ENCODE results near the gene CRADD.

CRADD gene

DNA sequence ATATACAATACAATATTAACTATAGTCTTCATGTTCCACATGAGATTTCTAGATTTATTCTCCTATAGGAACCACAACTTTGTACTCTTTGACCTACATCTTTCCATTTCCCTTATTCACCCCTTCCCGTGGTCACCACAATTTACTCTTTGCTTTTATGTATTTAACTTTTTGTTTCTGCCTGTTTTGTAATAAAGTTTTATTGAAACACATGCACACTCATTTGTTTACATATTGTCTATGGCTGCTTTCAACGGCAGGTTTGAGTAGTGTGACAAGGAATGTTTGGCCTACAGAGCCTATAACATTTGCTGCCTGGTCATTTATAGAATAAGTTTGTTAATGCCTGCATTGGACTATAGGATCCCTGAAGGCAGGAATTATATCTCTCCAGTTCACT is 231.1 kb downstream of the CRADD start:
- POLR2A ChIA-PET, result no interaction called here
- Histone ChIP-seq H3K9me3 (ENCODE audit: control insufficient read depth, insufficient read depth, low read depth, low read length) (no peaks in the 10 kb centered on the region), H3K4me1 (ENCODE audit: control insufficient read depth, insufficient read depth, low read length) (no peaks in the 10 kb centered on the region), H3K4me3 (ENCODE audit: low read depth, low read length) (no peak overlapping the region), H3K27ac (ENCODE audit: extremely low read depth, low read depth, low read length) (no peak overlapping the region), H3K36me3 (ENCODE audit: control insufficient read depth in 2 of 2, insufficient read depth in 1 of 2, low read length in 2 of 2) (no peaks in the 10 kb centered on the region)
- TF ChIP-seq ZNF518A (tag by site-specific recombination; conservative IDR thresholded peaks at IDR 0.05; ENCODE audit: low read depth) (no peak), ZNF514 (tag by site-specific recombination; IDR thresholded peaks at IDR 0.05) (no peak), ZNF792 (tag by site-specific recombination; IDR thresholded peaks at IDR 0.05) (no peak), ZNF18 (tag by site-specific recombination; IDR thresholded peaks at IDR 0.05) (no peak), ZNF561 (tag by site-specific recombination; IDR thresholded peaks at IDR 0.05; ENCODE audit: borderline replicate concordance) (no peak), ZNF146 (tag by site-specific recombination; IDR thresholded peaks at IDR 0.05) (no peak), ZNF169 (tag by site-specific recombination; IDR thresholded peaks at IDR 0.05) (no peak), ZNF549 (tag by site-specific recombination; IDR thresholded peaks at IDR 0.05) (no peak), ZNF677 (tag by site-specific recombination; IDR thresholded peaks at IDR 0.05) (no peak)
- TF ChIP-seq, protein P1, sequence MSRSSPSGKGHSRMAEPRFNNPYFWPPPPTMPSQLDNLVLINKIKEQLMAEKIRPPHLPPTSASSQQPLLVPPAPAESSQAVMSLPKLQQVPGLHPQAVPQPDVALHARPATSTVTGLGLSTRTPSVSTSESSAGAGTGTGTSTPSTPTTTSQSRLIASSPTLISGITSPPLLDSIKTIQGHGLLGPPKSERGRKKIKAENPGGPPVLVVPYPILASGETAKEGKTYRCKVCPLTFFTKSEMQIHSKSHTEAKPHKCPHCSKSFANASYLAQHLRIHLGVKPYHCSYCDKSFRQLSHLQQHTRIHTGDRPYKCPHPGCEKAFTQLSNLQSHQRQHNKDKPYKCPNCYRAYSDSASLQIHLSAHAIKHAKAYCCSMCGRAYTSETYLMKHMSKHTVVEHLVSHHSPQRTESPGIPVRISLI (tag by site-specific recombination; IDR thresholded peaks at IDR 0.05), result no peak
- TF ChIP-seq, protein P2, sequence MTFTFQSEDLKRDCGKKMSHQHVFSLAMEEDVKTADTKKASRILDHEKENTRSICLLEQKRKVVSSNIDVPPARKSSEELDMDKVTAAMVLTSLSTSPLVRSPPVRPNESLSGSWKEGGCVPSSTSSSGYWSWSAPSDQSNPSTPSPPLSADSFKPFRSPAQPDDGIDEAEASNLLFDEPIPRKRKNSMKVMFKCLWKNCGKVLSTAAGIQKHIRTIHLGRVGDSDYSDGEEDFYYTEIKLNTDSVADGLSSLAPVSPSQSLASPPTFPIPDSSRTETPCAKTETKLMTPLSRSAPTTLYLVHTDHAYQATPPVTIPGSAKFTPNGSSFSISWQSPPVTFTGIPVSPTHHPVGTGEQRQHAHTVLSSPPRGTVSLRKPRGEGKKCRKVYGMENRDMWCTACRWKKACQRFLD (tag by site-specific recombination; IDR thresholded peaks at IDR 0.05), result no peak
- CTCF ChIA-PET, result no interaction called here

- no peak overlapping the region for H3K27ac ChIP-seq (ENCODE audit: extremely low read depth, low read depth, low read length)
- POLR2A ChIA-PET, result no interaction called here
Observed at GRCh38 chr12:93908846-93909567, 231.8 kb downstream of the CRADD start.

More at GRCh38 chr12:93908846-93909567, 231.8 kb downstream of the CRADD start:
- Histone ChIP-seq H3K9me3 (ENCODE audit: control insufficient read depth, insufficient read depth, low read depth, low read length) (no peaks in the 10 kb centered on the region), H3K4me1 (ENCODE audit: control insufficient read depth, insufficient read depth, low read length) (no peaks in the 10 kb centered on the region), H3K36me3 (ENCODE audit: control insufficient read depth in 2 of 2, insufficient read depth in 1 of 2, low read length in 2 of 2) (no peaks in the 10 kb centered on the region), H3K4me3 (ENCODE audit: low read depth, low read length) (no peak overlapping the region)
- TF ChIP-seq WT1 (tag by site-specific recombination; IDR thresholded peaks at IDR 0.05), result no peak
- TF ChIP-seq ZNF19 (tag by site-specific recombination; IDR thresholded peaks at IDR 0.05; ENCODE audit: low read depth), result no peak
- TF ChIP-seq YY1 (tag by site-specific recombination; IDR thresholded peaks at IDR 0.05), result no peak
- no peak for TF ChIP-seq OVOL3 (tag by site-specific recombination; IDR thresholded peaks at IDR 0.05)
- CTCF ChIA-PET, result interaction anchor here (1.1 kb wide), 1 partner anchor 9 kb away, joined by 3 read pairs; no protein-coding TSS in a partner anchor

Measured in HEK293 (cell line).